HEK293T (cell line): ENCODE data around the gene ETFRF1.

Experiments
- FOXK2 ChIP-seq: fragments of 450-650 bp; IDR thresholded peaks from 2 replicates; pipeline ENCODE4 v1.6.1; 2016; ENCODE audit warnings: mild to moderate bottlenecking
- HDGF ChIP-seq: fragments of 450-650 bp; IDR thresholded peaks from 2 replicates; pipeline ENCODE4 v1.6.1; 2017; ENCODE audit warnings: antibody characterized with exemption, borderline replicate concordance

GRCh38 chr12:25241167-25242020 is 46.4 kb downstream of the ETFRF1 start:
- TF ChIP-seq FOXK2 (no peak), HDGF (no peak)
